Endothelial cell of umbilical vein (primary cell): Measurements from ENCODE around the gene AATF. TPM values are rescaled to one million over a fixed set of nuclear protein-coding genes. Genes with fewer than 3 reads are reported as not detected.

ENCODE experiments used
- BruUV-seq: library from RNA; stranded (reverse); fragments of 400-500 nt; replicated peaks from 2 replicates; lab custom pipeline; 2021; lab: Mats Ljungman, UMichigan
- CTCF ChIA-PET: fragments of 300-600, 350-600 bp; sonication (Branson Sonifier 250); formaldehyde crosslinking; loops from one replicate; lab custom pipeline; 2021; ENCODE audit warnings: antibody characterized with exemption, inconsistent platforms; lab: Charles Lee
- POLR2A ChIA-PET: fragments of 300-600, 350-600 bp; sonication (Branson Sonifier 250); formaldehyde crosslinking; loops from one replicate; lab custom pipeline; 2021; ENCODE audit warnings: antibody characterized with exemption, inconsistent platforms; lab: Charles Lee
- DNase-seq: peaks from one replicate; pipeline ENCODE4 v3.0.0-alpha.2; 2011; ENCODE audit warnings: low read depth, low spot score
- FAIRE-seq: peaks from 2 replicates; lab custom pipeline; 2011; peaks lifted over from hg19 to GRCh38; lab: Jason Lieb, UNC
- H2AFZ ChIP-seq: 2 replicates; pipeline ENCODE4 v1.6.0; 2012; ENCODE audit warnings: low read depth, low read length, control low read depth, inconsistent platforms
- H3K27ac ChIP-seq: 2 replicates; pipeline ENCODE4 v1.5.1; 2011; ENCODE audit warnings: low read depth, mild to moderate bottlenecking, control low read depth, low read length, moderate library complexity; ENCODE audit not compliant: insufficient read depth
- H3K27me3 ChIP-seq, 2 experiments: 2 replicates each; pipeline versions ENCODE4 v1.6.0 to v1.6.1; 2011; ENCODE audit warnings: low read length in 2 of 2, mixed read lengths in 1 of 2; ENCODE audit not compliant: control insufficient read depth in 2 of 2, insufficient read depth in 2 of 2
- H3K36me3 ChIP-seq, 2 experiments: 2 replicates in 1 of 2; 3 replicates in 1 of 2; pipeline ENCODE4 v1.5.1; 2011; ENCODE audit warnings: low read length in 2 of 2, mild to moderate bottlenecking in 1 of 2, moderate library complexity in 1 of 2; ENCODE audit not compliant: control insufficient read depth in 2 of 2, insufficient read depth in 2 of 2; ENCODE audit errors: extremely low read depth in 1 of 2
- H3K4me1 ChIP-seq: 3 replicates; pipeline ENCODE4 v1.5.1; 2011; ENCODE audit warnings: mild to moderate bottlenecking, low read length; ENCODE audit not compliant: control insufficient read depth, insufficient read depth; ENCODE audit errors: extremely low read depth
- H3K4me2 ChIP-seq: 2 replicates; pipeline ENCODE4 v1.6.1; 2011; ENCODE audit warnings: low read length, control low read depth, mixed read lengths; ENCODE audit not compliant: insufficient read depth
- H3K4me3 ChIP-seq, 3 experiments: fragments of 200-600 bp in 1 of 3; sonication (generic), shearing (Covaris generic) in 1 of 3; replicated peaks in 1 of 3; 2 replicates each; pipeline ENCODE4 v1.5.1; 2011 to 2016; ENCODE audit warnings: control low read depth in 3 of 3, low read length in 3 of 3, mild to moderate bottlenecking in 2 of 3, inconsistent platforms in 1 of 3, low read depth in 1 of 3, moderate library complexity in 1 of 3; ENCODE audit not compliant: insufficient read depth in 1 of 3
- H3K79me2 ChIP-seq: 2 replicates; pipeline ENCODE4 v1.6.0; 2012; ENCODE audit warnings: low read length, inconsistent platforms; ENCODE audit not compliant: control insufficient read depth, insufficient read depth
- H3K9ac ChIP-seq: replicated peaks from 2 replicates; pipeline ENCODE3; 2011; ENCODE audit warnings: low read length, control low read depth; ENCODE audit not compliant: insufficient read depth; ENCODE audit errors: extremely low read depth
- H3K9me1 ChIP-seq: replicated peaks from 3 replicates; pipeline ENCODE4 v1.6.0; 2011; ENCODE audit warnings: mild to moderate bottlenecking, low read length; ENCODE audit not compliant: control insufficient read depth, insufficient read depth; ENCODE audit errors: extremely low read depth
- H3K9me3 ChIP-seq: replicated peaks from 2 replicates; pipeline ENCODE4 v1.5.1; 2012; ENCODE audit warnings: low read length, inconsistent platforms; ENCODE audit not compliant: control insufficient read depth, insufficient read depth
- H4K20me1 ChIP-seq: replicated peaks from 2 replicates; pipeline ENCODE3; 2011; ENCODE audit warnings: mild to moderate bottlenecking, low read length; ENCODE audit not compliant: control insufficient read depth, insufficient read depth; ENCODE audit errors: extremely low read depth
- FOS ChIP-seq: IDR thresholded peaks from 2 replicates; pipeline ENCODE4 v1.6.1; 2011; ENCODE audit warnings: mild to moderate bottlenecking, low read length, moderate library complexity, borderline replicate concordance; ENCODE audit not compliant: insufficient read depth
- GATA2 ChIP-seq: IDR thresholded peaks from 2 replicates; pipeline ENCODE4 v1.7.0; 2011; ENCODE audit warnings: low read depth, mild to moderate bottlenecking, moderate library complexity, mixed read lengths, low read length; ENCODE audit not compliant: insufficient read length, insufficient read depth
- POLR2A ChIP-seq: IDR thresholded peaks from 2 replicates; pipeline ENCODE4 v1.6.1; 2012; ENCODE audit warnings: low read depth, mild to moderate bottlenecking, control low read depth, low read length
- POLR2AphosphoS5 ChIP-seq: IDR thresholded peaks from 2 replicates; pipeline ENCODE4 v1.6.1; 2012; ENCODE audit warnings: low read depth, mild to moderate bottlenecking, control low read depth, low read length, moderate library complexity; ENCODE audit not compliant: insufficient read depth
- dilution Hi-C: fragments of 300-500 bp; cut with MboI; formaldehyde crosslinking; loops from one replicate; pipeline ENCODE4 v1.15.0; 2019; ENCODE audit warnings: low sequenced_read_pairs; ENCODE audit not compliant: extremely low pct_ligation_motif_present
- intact Hi-C: fragments of 100-400 bp; cut with micrococcal nuclease; formaldehyde crosslinking; loops from one replicate; pipeline ENCODE4 v1.10.0; 2022
- polyA plus RNA-seq, 4 experiments: library from polyadenylated mRNA; depleted of rRNA in 3 of 4; stranded (reverse) in 3 of 4; unstranded in 1 of 4; fragments of >200 nt; gene quantifications; 2 replicates each; pipeline versions ENCODE4 v1.2.1 to v1.2.3, GENCODE V29; 2011 to 2012; ENCODE audit warnings: missing spikeins in 1 of 4
- total RNA-seq: library from RNA; stranded (reverse); gene quantifications from 2 replicates; pipeline ENCODE4 v1.2.3, GENCODE V29; 2021
- TF ChIP-seq, protein P1 (sequence below), 2 donors: IDR thresholded peaks; 1 replicate in 1 of 2; 2 replicates in 1 of 2; pipeline ENCODE4 v1.5.1; 2011; ENCODE audit warnings: low read length in 2 of 2, mild to moderate bottlenecking in 2 of 2, moderate library complexity in 2 of 2, control low read depth in 1 of 2, inconsistent platforms in 1 of 2, low read depth in 1 of 2; ENCODE audit not compliant: insufficient read depth in 1 of 2; ENCODE audit errors: extremely low read depth in 1 of 2
- TF ChIP-seq, protein P2 (sequence below): IDR thresholded peaks from 2 replicates; pipeline ENCODE4 v1.6.1; 2011; ENCODE audit not compliant: insufficient read depth, insufficient read length

Gene AATF
- total and polyA plus RNA-seq, 2 donors (not counting 3 experiments of a cell fraction or from before 2014, with no cell fraction given), result 15.7 to 47.2 TPM

GRCh38 chr17:36926226-36926625 is 22.5 kb upstream of the AATF start:
- H3K4me3 ChIP-seq, result no peak overlapping the region
- no peaks in the 10 kb centered on the region for H3K9me3 ChIP-seq
- H3K79me2 ChIP-seq, result no peaks in the 10 kb centered on the region
- ChIA-PET POLR2A (no interaction called here), CTCF (no interaction called here)
- no peak for DNase-seq
- H4K20me1 ChIP-seq, result no peaks in the 10 kb centered on the region
- H3K36me3 ChIP-seq, result no peaks in the 10 kb centered on the region
- H3K27ac ChIP-seq, result no peak overlapping the region
- BruUV-seq, result no TSS peak
- H3K9ac ChIP-seq, result no peak overlapping the region
- H3K4me1 ChIP-seq, result no peaks in the 10 kb centered on the region
- FAIRE-seq, result no peak
- dilution Hi-C loops, result no loop called here
- H2AFZ ChIP-seq, result no peak overlapping the region
- intact Hi-C loops, result no loop called here
- peaks cover 57 to 75% of the 10 kb centered on the region in 2 experiments for H3K27me3 ChIP-seq
- TF ChIP-seq GATA2 (no peak), POLR2A (no peak)
- TF ChIP-seq, protein P1, sequence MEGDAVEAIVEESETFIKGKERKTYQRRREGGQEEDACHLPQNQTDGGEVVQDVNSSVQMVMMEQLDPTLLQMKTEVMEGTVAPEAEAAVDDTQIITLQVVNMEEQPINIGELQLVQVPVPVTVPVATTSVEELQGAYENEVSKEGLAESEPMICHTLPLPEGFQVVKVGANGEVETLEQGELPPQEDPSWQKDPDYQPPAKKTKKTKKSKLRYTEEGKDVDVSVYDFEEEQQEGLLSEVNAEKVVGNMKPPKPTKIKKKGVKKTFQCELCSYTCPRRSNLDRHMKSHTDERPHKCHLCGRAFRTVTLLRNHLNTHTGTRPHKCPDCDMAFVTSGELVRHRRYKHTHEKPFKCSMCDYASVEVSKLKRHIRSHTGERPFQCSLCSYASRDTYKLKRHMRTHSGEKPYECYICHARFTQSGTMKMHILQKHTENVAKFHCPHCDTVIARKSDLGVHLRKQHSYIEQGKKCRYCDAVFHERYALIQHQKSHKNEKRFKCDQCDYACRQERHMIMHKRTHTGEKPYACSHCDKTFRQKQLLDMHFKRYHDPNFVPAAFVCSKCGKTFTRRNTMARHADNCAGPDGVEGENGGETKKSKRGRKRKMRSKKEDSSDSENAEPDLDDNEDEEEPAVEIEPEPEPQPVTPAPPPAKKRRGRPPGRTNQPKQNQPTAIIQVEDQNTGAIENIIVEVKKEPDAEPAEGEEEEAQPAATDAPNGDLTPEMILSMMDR (IDR thresholded peaks at IDR 0.05; ENCODE audit: extremely low read depth in 1 of 2, insufficient read depth in 1 of 2, low read depth in 1 of 2, low read length in 2 of 2), result no peak
- H3K9me1 ChIP-seq, result no peaks in the 10 kb centered on the region
- no peak overlapping the region for H3K4me2 ChIP-seq

- no peaks in the 10 kb centered on the region for H3K4me1 ChIP-seq
- BruUV-seq, result no TSS peak
- no peaks in the 10 kb centered on the region for H3K9me1 ChIP-seq
- no peak for TF ChIP-seq POLR2AphosphoS5
- no peak for TF ChIP-seq GATA2
- no peak for TF ChIP-seq FOS
- TF ChIP-seq, protein P2, sequence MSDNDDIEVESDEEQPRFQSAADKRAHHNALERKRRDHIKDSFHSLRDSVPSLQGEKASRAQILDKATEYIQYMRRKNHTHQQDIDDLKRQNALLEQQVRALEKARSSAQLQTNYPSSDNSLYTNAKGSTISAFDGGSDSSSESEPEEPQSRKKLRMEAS, result no peak
- FAIRE-seq (no peak), DNase-seq (no peak)
- no peak overlapping the region for H3K27ac ChIP-seq
- H3K9ac ChIP-seq, result no peak overlapping the region
- no peak overlapping the region for H2AFZ ChIP-seq
- no peaks in the 10 kb centered on the region for H3K36me3 ChIP-seq
- ChIA-PET CTCF (no interaction called here), POLR2A (no interaction called here)
- dilution Hi-C loops (no loop called here), intact Hi-C loops (no loop called here)
- H4K20me1 ChIP-seq, result no peaks in the 10 kb centered on the region
- H3K27me3 ChIP-seq, result peaks cover 62 to 75% of the 10 kb centered on the region in 2 experiments
- H3K79me2 ChIP-seq, result no peaks in the 10 kb centered on the region
- H3K9me3 ChIP-seq, result no peaks in the 10 kb centered on the region
- H3K4me3 ChIP-seq, result no peak overlapping the region
- no peak overlapping the region for H3K4me2 ChIP-seq
These were observed 22.1 kb upstream of the AATF start for GRCh38 chr17:36926701-36927100.
